Measurements from ENCODE around the gene IPCEF1. TPM values are rescaled to one million over a fixed set of nuclear protein-coding genes. Genes with fewer than 3 reads are reported as not detected.

The IPCEF1 gene
- total and polyA plus RNA-seq, 2 of the 8 experiments (the other 6 are each of a cell fraction or from before 2014, with no cell fraction given), result 0.41 to 0.78 TPM

- no peak overlapping the region for H2AK5ac ChIP-seq (ENCODE audit: low read depth, low read length)
- no peaks in the 10 kb centered on the region for H3K9me3 ChIP-seq (ENCODE audit: insufficient read depth in 2 of 2, low read depth in 1 of 2, low read length in 1 of 2)
- no peak overlapping the region for H2BK12ac ChIP-seq (ENCODE audit: low read depth, low read length)
- H4K91ac ChIP-seq (replicated peaks; ENCODE audit: insufficient read length, low read length), result no peak overlapping the region
- FAIRE-seq (no peak), DNase-seq (ENCODE audit: low read depth in 1 of 2, low spot score in 2 of 2) (no peak)
- no peak overlapping the region for H3K18ac ChIP-seq (ENCODE audit: extremely low read depth, low read length)
- no peak overlapping the region for H3K4me2 ChIP-seq (ENCODE audit: insufficient read depth in 1 of 2, low read depth in 2 of 2, low read length in 2 of 2)
- peaks cover 0 to 4% (median 0%) of the 10 kb centered on the region in 4 experiments; a peak in 1 of 7 replicates for H3K4me1 ChIP-seq (replicated peaks in 1 of 4; ENCODE audit: control insufficient read depth in 3 of 4, insufficient read depth in 4 of 4, low read length in 3 of 4)
- WGBS, 2 experiments (ENCODE audit: extremely low coverage in 1 of 2, insufficient coverage in 1 of 2, insufficient read length in 1 of 2, insufficient replicate concordance in 2 of 2, low coverage in 1 of 2, low lambda C conversion rate in 2 of 2, missing lambda C conversion rate in 1 of 2), result 79% methylated on average over 1 of the region's 1 CpG; no CpG with 5 or more reads in 1 of the 2 experiments
- no peak overlapping the region for H2BK15ac ChIP-seq (ENCODE audit: low read length)
- no peak overlapping the region for H2BK20ac ChIP-seq (ENCODE audit: low read length)
- no peak overlapping the region for H3K56ac ChIP-seq (replicated peaks; ENCODE audit: insufficient read length, low read depth, low read length)
- H3K4me3 ChIP-seq (ENCODE audit: extremely low read depth in 1 of 4, insufficient read depth in 2 of 4, low read depth in 3 of 4, low read length in 4 of 4), result no peak overlapping the region
- H3K79me2 ChIP-seq (ENCODE audit: control insufficient read depth in 1 of 2, insufficient read depth in 2 of 2, low read length in 2 of 2), result no peaks in the 10 kb centered on the region
- H3K27ac ChIP-seq (ENCODE audit: low read depth, low read length), result no peak overlapping the region
- H3K14ac ChIP-seq (ENCODE audit: insufficient read length), result no peak overlapping the region
- H3K36me3 ChIP-seq (ENCODE audit: control insufficient read depth in 2 of 4, insufficient read depth in 4 of 4, low read length in 3 of 4), result no peaks in the 10 kb centered on the region
- H4K5ac ChIP-seq (ENCODE audit: insufficient read length, low read depth, low read length), result no peak overlapping the region
- no peak overlapping the region for H3K23ac ChIP-seq (ENCODE audit: insufficient read length)
- H3K23me2 ChIP-seq (ENCODE audit: low read depth, low read length), result no peaks in the 10 kb centered on the region
- H2BK120ac ChIP-seq (replicated peaks; ENCODE audit: low read depth, low read length), result no peak overlapping the region
- no peak overlapping the region for H3K4ac ChIP-seq (replicated peaks; ENCODE audit: insufficient read length, low read depth, low read length)
- H3K27me3 ChIP-seq (replicated peaks in 1 of 4; ENCODE audit: control insufficient read depth in 3 of 4, extremely low read depth in 1 of 4, insufficient read depth in 3 of 4, low read length in 3 of 4), result no peaks in the 10 kb centered on the region
- H4K20me1 ChIP-seq (replicated peaks in 1 of 2; ENCODE audit: control insufficient read depth in 1 of 2, insufficient read depth in 2 of 2, low read length in 2 of 2), result no peaks in the 10 kb centered on the region
- H2BK5ac ChIP-seq (ENCODE audit: low read depth, low read length), result no peak overlapping the region
- CTCF ChIA-PET (ENCODE audit: partially characterized antibody), result interaction anchor here (0.6 kb wide), 1 partner anchor 76 kb away, joined by 3 read pairs; no protein-coding TSS in a partner anchor
- POLR2A ChIA-PET (ENCODE audit: partially characterized antibody), result no interaction called here
- no peak overlapping the region for H3K9ac ChIP-seq (replicated peaks in 1 of 4; ENCODE audit: extremely low read depth in 1 of 4, low read depth in 3 of 4, low read length in 3 of 4)
- no peak overlapping the region for H4K8ac ChIP-seq (ENCODE audit: extremely low read depth, insufficient read depth, low read length)
- no peaks in the 10 kb centered on the region for H3K79me1 ChIP-seq (ENCODE audit: low read depth, low read length)
- H2AFZ ChIP-seq (ENCODE audit: low read length), result no peak overlapping the region
- TF ChIP-seq NRF1 (IDR thresholded peaks at IDR 0.05; ENCODE audit: low read depth, low read length), result no peak
- no peak for TF ChIP-seq CREB1 (IDR thresholded peaks at IDR 0.05)
- TF ChIP-seq CHD1 (IDR thresholded peaks at IDR 0.05; ENCODE audit: low read depth, low read length), result no peak
- TF ChIP-seq KDM4A (IDR thresholded peaks at IDR 0.05; ENCODE audit: low read depth, low read length, severe bottlenecking), result no peak
- TF ChIP-seq EGR1 (IDR thresholded peaks at IDR 0.05; ENCODE audit: borderline replicate concordance, low read depth, low read length), result no peak
These were observed 212.8 kb downstream of the IPCEF1 start for GRCh38 chr6:154143753-154144152.
